SH-SY5Y (cell line): ENCODE data around the gene EXOSC7.

ENCODE experiments used
- GATA2 ChIP-seq: IDR thresholded peaks from 2 replicates; pipeline ENCODE4 v1.6.1; 2011; ENCODE audit warnings: mild to moderate bottlenecking, low read depth, low read length
- GATA3 ChIP-seq: IDR thresholded peaks from 2 replicates; pipeline ENCODE4 v1.6.1; 2011; ENCODE audit warnings: low read depth, mild to moderate bottlenecking, low read length, moderate library complexity

- no peak for TF ChIP-seq GATA2
- no peak for TF ChIP-seq GATA3
These were observed 5.0 kb upstream of the EXOSC7 start for GRCh38 chr3:44970926-44971490.
